SK-N-MC (cell line): ENCODE data around the gene ADD1.

Source experiments
- EZH2 ChIP-seq: fragments of 200-600 bp; sonication (generic); IDR thresholded peaks from one replicate; pipeline ENCODE4 v1.6.1; 2017; ENCODE audit warnings: antibody characterized with exemption
- POLR2AphosphoS5 ChIP-seq: IDR thresholded peaks from 2 replicates; pipeline ENCODE4 v1.6.1; 2012; ENCODE audit warnings: mild to moderate bottlenecking, low read depth, low read length, borderline replicate concordance

GRCh38 chr4:2835978-2836377, 7.7 kb upstream of the ADD1 start:
- TF ChIP-seq EZH2 = no peak
- TF ChIP-seq POLR2AphosphoS5 = no peak
